Chondrocyte (in vitro differentiated cells): Measurements from ENCODE around the gene TCTN3. TPM values are rescaled to one million over a fixed set of nuclear protein-coding genes. Genes with fewer than 3 reads are reported as not detected.

ENCODE experiments used
- DNase-seq: peaks from one replicate; pipeline ENCODE4 v3.0.0; 2021; ENCODE audit warnings: mixed read lengths, low spot score
- H3K27ac Mint-ChIP-seq: one replicate; pipeline ENCODE4 v1.8.0; 2021; ENCODE audit warnings: mild to moderate bottlenecking, moderate library complexity, mixed read lengths; ENCODE audit not compliant: unreplicated experiment
- H3K27me3 Mint-ChIP-seq: 2 replicates; pipeline ENCODE4 v1.8.0; 2021; ENCODE audit warnings: low read depth, mixed read lengths
- H3K36me3 Mint-ChIP-seq: 2 replicates; pipeline ENCODE4 v1.8.0; 2021; ENCODE audit warnings: low read depth, mixed read lengths
- H3K4me1 Mint-ChIP-seq: 2 replicates; pipeline ENCODE4 v1.8.0; 2021; ENCODE audit warnings: low read depth, mild to moderate bottlenecking, mixed read lengths
- H3K4me3 Mint-ChIP-seq: one replicate; pipeline ENCODE4 v1.8.0; 2021; ENCODE audit warnings: mild to moderate bottlenecking, moderate library complexity, mixed read lengths; ENCODE audit not compliant: unreplicated experiment
- H3K9me3 Mint-ChIP-seq: 2 replicates; pipeline ENCODE4 v1.8.0; 2021; ENCODE audit warnings: low read depth, mixed read lengths
- CTCF ChIP-seq: fragments of 200-600 bp; sonication (generic); IDR thresholded peaks from 2 replicates; pipeline ENCODE4 v1.5.0; 2021; ENCODE audit warnings: antibody characterized with exemption, mild to moderate bottlenecking, moderate library complexity
- total RNA-seq: library from RNA; stranded (reverse); gene quantifications from 3 replicates; pipeline ENCODE4 v1.2.1, GENCODE V29; 2021

The TCTN3 gene
- total RNA-seq, 1 donor from 2014 or later = 32.7 TPM

GRCh38 chr10:95716866-95717265, 23.1 kb upstream of the TCTN3 start:
- no peaks in the 10 kb centered on the region for H3K36me3 Mint-ChIP-seq
- no peak overlapping the region for H3K27ac Mint-ChIP-seq
- H3K9me3 Mint-ChIP-seq = no peaks in the 10 kb centered on the region
- H3K4me3 Mint-ChIP-seq = no peak overlapping the region
- no peak for DNase-seq
- H3K27me3 Mint-ChIP-seq = no peaks in the 10 kb centered on the region
- no peaks in the 10 kb centered on the region for H3K4me1 Mint-ChIP-seq
- TF ChIP-seq CTCF = no peak

- TF ChIP-seq CTCF = no peak
- Mint-ChIP-seq H3K36me3 (no peaks in the 10 kb centered on the region), H3K27me3 (no peaks in the 10 kb centered on the region), H3K4me1 (no peaks in the 10 kb centered on the region), H3K9me3 (no peaks in the 10 kb centered on the region), H3K27ac (no peak overlapping the region), H3K4me3 (no peak overlapping the region)
- DNase-seq = no peak
These were observed 22.7 kb upstream of the TCTN3 start for GRCh38 chr10:95716466-95716865.

GRCh38 chr10:95711492-95711891, 17.8 kb upstream of the TCTN3 start:
- H3K4me3 Mint-ChIP-seq = no peak overlapping the region
- no peaks in the 10 kb centered on the region for H3K36me3 Mint-ChIP-seq
- H3K27me3 Mint-ChIP-seq = no peaks in the 10 kb centered on the region
- TF ChIP-seq CTCF = no peak
- DNase-seq = no peak
- no peaks in the 10 kb centered on the region for H3K9me3 Mint-ChIP-seq
- no peak overlapping the region for H3K27ac Mint-ChIP-seq
- peaks cover 4% of the 10 kb centered on the region for H3K4me1 Mint-ChIP-seq

- H3K27me3 Mint-ChIP-seq = no peaks in the 10 kb centered on the region
- no peak overlapping the region for H3K27ac Mint-ChIP-seq
- no peak overlapping the region for H3K4me3 Mint-ChIP-seq
These were observed 13.3 kb upstream of the TCTN3 start for GRCh38 chr10:95706990-95707389.

GRCh38 chr10:95706573-95706972, 12.8 kb upstream of the TCTN3 start:
- H3K4me3 Mint-ChIP-seq = no peak overlapping the region
- H3K9me3 Mint-ChIP-seq = no peaks in the 10 kb centered on the region
- no peaks in the 10 kb centered on the region for H3K27me3 Mint-ChIP-seq
- peaks cover 4% of the 10 kb centered on the region for H3K4me1 Mint-ChIP-seq
- no peak for TF ChIP-seq CTCF
- H3K27ac Mint-ChIP-seq = no peak overlapping the region
- DNase-seq = no peak
- no peaks in the 10 kb centered on the region for H3K36me3 Mint-ChIP-seq

More at GRCh38 chr10:95706990-95707389, 13.3 kb upstream of the TCTN3 start:
- Mint-ChIP-seq H3K9me3 (no peaks in the 10 kb centered on the region), H3K36me3 (no peaks in the 10 kb centered on the region), H3K4me1 (peaks cover 4% of the 10 kb centered on the region)
- DNase-seq = no peak
- TF ChIP-seq CTCF = no peak
